ENCODE measurements around the gene HGS. TPM values are rescaled to one million over a fixed set of nuclear protein-coding genes. Genes with fewer than 3 reads are reported as not detected.
A peak's percentile ranks its signal among the peaks of the same experiment; 100 is the strongest.

Gene HGS
- total and polyA plus RNA-seq, 2 of the 13 experiments (the other 11 are each of a cell fraction or from before 2014, with no cell fraction given) = 73.3 to 78.1 TPM

- TF ChIP-seq CHCHD3 (CRISPR knock-in tag; IDR thresholded peaks at IDR 0.05) (0 out of 2 replicates have a peak, but pooled peaks have one; percentile 63), ZSCAN30 (CRISPR knock-in tag; IDR thresholded peaks at IDR 0.05) (no peak), HHEX (CRISPR knock-in tag; IDR thresholded peaks at IDR 0.05) (no peak), ASH2L (IDR thresholded peaks at IDR 0.05; ENCODE audit: insufficient read length, low read depth, low read length) (no peak), MTA3 (CRISPR knock-in tag; IDR thresholded peaks at IDR 0.05) (no peak), ZNF180 (CRISPR knock-in tag; IDR thresholded peaks at IDR 0.05; ENCODE audit: borderline replicate concordance, low read depth) (no peak), MYC (CRISPR knock-in tag; IDR thresholded peaks at IDR 0.05; ENCODE audit: borderline replicate concordance) (no peak), CBX5 (CRISPR knock-in tag; IDR thresholded peaks at IDR 0.05; ENCODE audit: borderline replicate concordance) (peak; percentile 16), ZC3H13 (CRISPR knock-in tag; IDR thresholded peaks at IDR 0.05) (no peak; the same call in 1 of the 2 replicates), ZNF766 (CRISPR knock-in tag; IDR thresholded peaks at IDR 0.05; ENCODE audit: borderline replicate concordance) (no peak), AKNA (CRISPR knock-in tag; IDR thresholded peaks at IDR 0.05; ENCODE audit: borderline replicate concordance) (no peak), ARID4A (CRISPR knock-in tag; IDR thresholded peaks at IDR 0.05; ENCODE audit: borderline replicate concordance) (peak; percentile 31; the same call in 1 of the 2 replicates), GABPB1 (CRISPR knock-in tag; IDR thresholded peaks at IDR 0.05) (peak; percentile 37; the same call in 1 of the 2 replicates), U2AF1 (optimal IDR thresholded peaks at IDR 0.05; ENCODE audit: low read depth, low read length) (no peak), PHF21A (CRISPR knock-in tag; IDR thresholded peaks at IDR 0.05) (no peak), RCOR2 (CRISPR knock-in tag; IDR thresholded peaks at IDR 0.05) (no peak), PPARG (CRISPR knock-in tag; conservative IDR thresholded peaks at IDR 0.05) (no peak), KMT2A (CRISPR knock-in tag; IDR thresholded peaks at IDR 0.05) (no peak), ZNF841 (CRISPR knock-in tag; IDR thresholded peaks at IDR 0.05; ENCODE audit: borderline replicate concordance) (no peak), NCOR1 (IDR thresholded peaks at IDR 0.05; ENCODE audit: borderline replicate concordance, low read length) (no peak), SALL2 (CRISPR knock-in tag; IDR thresholded peaks at IDR 0.05) (no peak)
These were observed 26.9 kb downstream of the HGS start (continued) for GRCh38 chr17:81710514-81711308.
